Smooth muscle cell (in vitro differentiated cells): ENCODE data around the gene ZNF471. TPM values are rescaled to one million over a fixed set of nuclear protein-coding genes. Genes with fewer than 3 reads are reported as not detected.

Experiments used
- DNase-seq: peaks from one replicate; lab custom pipeline; 2025; ENCODE audit not compliant: unreplicated experiment; lab: John Stamatoyannopoulos, UW
- H2AFZ ChIP-seq: fragments of 200-600 bp; sonication (generic); 2 replicates; pipeline ENCODE4 v1.6.0; 2016; ENCODE audit warnings: antibody characterized with exemption, low read depth, mild to moderate bottlenecking
- H3F3A ChIP-seq: fragments of 200-600 bp; sonication (generic); 2 replicates; pipeline ENCODE4 v1.6.0; 2017; ENCODE audit warnings: antibody characterized with exemption, low read depth
- H3K27ac ChIP-seq: fragments of 200-600 bp; sonication (generic); 2 replicates; pipeline ENCODE4 v1.5.1; 2016; ENCODE audit warnings: low read depth, mild to moderate bottlenecking
- H3K27me3 ChIP-seq: fragments of 200-600 bp; sonication (generic); 2 replicates; pipeline ENCODE4 v1.6.1; 2016; ENCODE audit warnings: low read depth, mild to moderate bottlenecking
- H3K36me3 ChIP-seq: fragments of 200-600 bp; sonication (generic); 2 replicates; pipeline ENCODE4 v1.5.1; 2016; ENCODE audit warnings: low read depth
- H3K4me1 ChIP-seq: fragments of 200-600 bp; sonication (generic); 2 replicates; pipeline ENCODE4 v1.5.1; 2016; ENCODE audit warnings: low read depth
- H3K4me2 ChIP-seq: fragments of 200-600 bp; sonication (generic); 2 replicates; pipeline ENCODE4 v1.6.0; 2016; ENCODE audit warnings: mild to moderate bottlenecking
- H3K4me3 ChIP-seq: fragments of 200-600 bp; sonication (generic); 2 replicates; pipeline ENCODE4 v1.5.1; 2016; ENCODE audit warnings: mild to moderate bottlenecking
- H3K79me2 ChIP-seq: fragments of 200-600 bp; sonication (generic); 2 replicates; pipeline ENCODE4 v1.6.0; 2016; ENCODE audit warnings: low read depth, mild to moderate bottlenecking
- H3K9ac ChIP-seq: fragments of 200-600 bp; sonication (generic); 2 replicates; pipeline ENCODE4 v1.6.0; 2016; ENCODE audit warnings: low read depth
- H3K9me3 ChIP-seq: fragments of 200-600 bp; sonication (generic); replicated peaks from 2 replicates; pipeline ENCODE4 v1.5.1; 2016; ENCODE audit warnings: low read depth
- H4K20me1 ChIP-seq: fragments of 200-600 bp; sonication (generic); 2 replicates; pipeline ENCODE4 v1.6.0; 2016; ENCODE audit warnings: low read depth
- CTCF ChIP-seq: fragments of 200-600 bp; sonication (generic); IDR thresholded peaks from 2 replicates; pipeline ENCODE4 v1.5.1; 2017; ENCODE audit warnings: borderline replicate concordance, mild to moderate bottlenecking, antibody characterized with exemption; ENCODE audit not compliant: insufficient read depth, poor library complexity, severe bottlenecking
- WGBS: methylation state at CpG from one replicate; pipeline ENCODE4 v1.1.7; 2016; ENCODE audit warnings: low lambda C conversion rate; 5-methylcytosine and 5-hydroxymethylcytosine counted together
- polyA plus RNA-seq: library from polyadenylated mRNA; unstranded; fragments of >200 nt; fragmentation: Nextera tagmentation; extraction: Ambion mirVana; gene quantifications from 2 replicates; pipeline ENCODE4 v1.2.1, GENCODE V29; 2016
- total RNA-seq: library from RNA; depleted of rRNA; stranded (reverse); fragments of >200 nt; gene quantifications from 2 replicates; pipeline ENCODE4 v1.2.3, GENCODE V29; 2014

Gene ZNF471
- total and polyA plus RNA-seq, 2 experiments from 2014 or later: 0.90 to 1.0 TPM

GRCh38 chr19:56572589-56572988, 64.9 kb downstream of the ZNF471 start:
- no peak for TF ChIP-seq CTCF
- Histone ChIP-seq H2AFZ (no peak overlapping the region), H3K4me3 (no peak overlapping the region), H3F3A (no peaks in the 10 kb centered on the region), H3K27me3 (no peaks in the 10 kb centered on the region), H3K9ac (no peak overlapping the region), H3K4me1 (no peaks in the 10 kb centered on the region), H3K36me3 (peaks cover 86% of the 10 kb centered on the region), H3K27ac (no peak overlapping the region), H3K79me2 (peaks cover 7% of the 10 kb centered on the region), H3K4me2 (no peak overlapping the region), H4K20me1 (no peaks in the 10 kb centered on the region), H3K9me3 (peaks cover 80% of the 10 kb centered on the region)
- no peak for DNase-seq
- 68% methylated on average over 2 of the region's 2 CpGs for WGBS

- Histone ChIP-seq H3K4me2 (no peak overlapping the region), H3K9me3 (peaks cover 89% of the 10 kb centered on the region), H3K36me3 (peaks cover 91% of the 10 kb centered on the region), H3K9ac (no peak overlapping the region), H3K4me3 (peak overlapping the region; percentile 15), H4K20me1 (no peaks in the 10 kb centered on the region), H3K27ac (no peak overlapping the region), H3K79me2 (no peaks in the 10 kb centered on the region), H2AFZ (no peak overlapping the region), H3F3A (no peaks in the 10 kb centered on the region), H3K27me3 (no peaks in the 10 kb centered on the region), H3K4me1 (no peaks in the 10 kb centered on the region)
- no peak for DNase-seq
- no peak for TF ChIP-seq CTCF
- WGBS: 97% methylated on average over 3 of the region's 3 CpGs
Observed at GRCh38 chr19:56573914-56574313, 66.3 kb downstream of the ZNF471 start.

- Histone ChIP-seq H3K9me3 (peaks cover 97% of the 10 kb centered on the region), H3K79me2 (no peaks in the 10 kb centered on the region), H3K4me2 (no peak overlapping the region), H3K4me1 (no peaks in the 10 kb centered on the region), H3K27me3 (no peaks in the 10 kb centered on the region), H3K27ac (no peak overlapping the region), H3K9ac (no peak overlapping the region), H3F3A (no peaks in the 10 kb centered on the region), H2AFZ (no peak overlapping the region), H4K20me1 (no peaks in the 10 kb centered on the region), H3K4me3 (peak overlapping the region; percentile 10), H3K36me3 (peaks cover 79% of the 10 kb centered on the region)
- no peak for DNase-seq
- WGBS: 97% methylated on average over 11 of the region's 11 CpGs
- no peak for TF ChIP-seq CTCF
Observed at GRCh38 chr19:56577719-56578602, 70.3 kb downstream of the ZNF471 start.

Other genes starting within 250 kb of the ZNF471 start
- not detected in 2 replicates for gene EDDM13, start 235.1 kb upstream of the ZNF471 start, total RNA-seq
- gene EDDM13, start 235.1 kb upstream of the ZNF471 start, polyA plus RNA-seq: 0.58 and 0.80 TPM in 2 replicates
- gene ZSCAN5A, start 193.0 kb upstream of the ZNF471 start, total RNA-seq: 4.7 and 7.4 TPM in 2 replicates
- gene ZSCAN5A, start 193.0 kb upstream of the ZNF471 start, polyA plus RNA-seq: 5.3 and 11.0 TPM in 2 replicates
- 0.99 and 4.9 TPM in 2 replicates for gene ZNF582, start 114.3 kb upstream of the ZNF471 start, total RNA-seq
- gene ZNF582, start 114.3 kb upstream of the ZNF471 start, polyA plus RNA-seq: 3.8 and 4.4 TPM in 2 replicates
- gene ZNF583, start 103.5 kb upstream of the ZNF471 start, total RNA-seq: 5.5 and 7.9 TPM in 2 replicates
- 5.2 and 6.4 TPM in 2 replicates for gene ZNF583, start 103.5 kb upstream of the ZNF471 start, polyA plus RNA-seq
- gene ZNF667, start 30.5 kb upstream of the ZNF471 start, total RNA-seq: 4.4 and 4.6 TPM in 2 replicates
- 2.3 and 2.7 TPM in 2 replicates for gene ZNF667, start 30.5 kb upstream of the ZNF471 start, polyA plus RNA-seq
- 6.9 and 7.9 TPM in 2 replicates for gene ZFP28, start 31.1 kb downstream of the ZNF471 start, total RNA-seq
- 5.2 and 6.2 TPM in 2 replicates for gene ZFP28, start 31.1 kb downstream of the ZNF471 start, polyA plus RNA-seq
- gene ZNF470, start 59.6 kb downstream of the ZNF471 start, total RNA-seq: 2.5 and 2.6 TPM in 2 replicates
- gene ZNF470, start 59.6 kb downstream of the ZNF471 start, polyA plus RNA-seq: 1.4 TPM in 2 replicates
- gene ZNF71, start 87.4 kb downstream of the ZNF471 start, total RNA-seq: 5.9 and 10.1 TPM in 2 replicates
- gene ZNF71, start 87.4 kb downstream of the ZNF471 start, polyA plus RNA-seq: 11.2 and 11.6 TPM in 2 replicates
- 0.63 and 1.7 TPM in 2 replicates for gene SMIM17, start 135.3 kb downstream of the ZNF471 start, total RNA-seq
- 0.56 and 0.94 TPM in 2 replicates for gene SMIM17, start 135.3 kb downstream of the ZNF471 start, polyA plus RNA-seq
- not detected in 2 replicates for gene ZNF835, start 163.9 kb downstream of the ZNF471 start, total RNA-seq
- gene ZNF835, start 163.9 kb downstream of the ZNF471 start, polyA plus RNA-seq: not detected in 2 replicates